Amygdala (tissue), 56 donors: ENCODE data around the gene FBXL19.
A peak's percentile ranks its signal among the peaks of the same experiment; 100 is the strongest.

Experiments
- DNase-seq, 56 donors: peaks; one replicate each; lab custom pipeline; 2025; lab: John Stamatoyannopoulos, UW

The FBXL19 gene

DNA sequence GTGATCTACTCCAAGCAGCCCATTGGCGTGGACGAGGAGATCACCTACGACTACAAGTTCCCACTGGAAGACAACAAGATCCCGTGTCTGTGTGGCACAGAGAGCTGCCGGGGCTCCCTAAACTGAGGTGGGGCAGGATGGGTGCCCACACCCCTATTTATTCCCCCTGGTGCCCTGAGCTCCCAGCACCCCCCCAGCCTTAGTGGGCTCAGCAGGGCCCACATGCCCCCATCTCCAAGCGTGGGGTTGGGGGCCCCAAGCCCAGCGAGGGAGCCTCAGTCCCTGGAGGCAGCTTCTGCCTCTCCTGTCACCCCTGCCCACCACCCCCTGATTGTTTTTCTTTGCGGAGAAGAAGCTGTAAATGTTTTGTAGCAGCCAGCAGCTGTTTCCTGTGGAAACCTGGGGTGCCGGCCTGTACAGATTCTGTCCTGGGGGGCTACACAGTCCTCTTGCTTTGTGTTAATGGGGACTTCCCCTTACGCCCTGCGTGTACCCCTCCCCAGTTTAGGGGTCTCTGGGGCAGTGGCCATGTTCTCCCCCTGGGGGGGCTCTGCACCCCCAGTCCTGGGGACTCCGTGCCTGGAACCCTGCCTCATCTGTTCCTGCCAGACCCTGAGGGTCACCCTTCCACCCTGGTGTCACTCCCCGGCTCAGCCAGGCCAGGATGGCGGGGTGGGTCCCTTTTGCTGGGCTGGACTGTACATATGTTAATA is 60.7 kb downstream of the FBXL19 start:
- DNase-seq = no peak

DNA sequence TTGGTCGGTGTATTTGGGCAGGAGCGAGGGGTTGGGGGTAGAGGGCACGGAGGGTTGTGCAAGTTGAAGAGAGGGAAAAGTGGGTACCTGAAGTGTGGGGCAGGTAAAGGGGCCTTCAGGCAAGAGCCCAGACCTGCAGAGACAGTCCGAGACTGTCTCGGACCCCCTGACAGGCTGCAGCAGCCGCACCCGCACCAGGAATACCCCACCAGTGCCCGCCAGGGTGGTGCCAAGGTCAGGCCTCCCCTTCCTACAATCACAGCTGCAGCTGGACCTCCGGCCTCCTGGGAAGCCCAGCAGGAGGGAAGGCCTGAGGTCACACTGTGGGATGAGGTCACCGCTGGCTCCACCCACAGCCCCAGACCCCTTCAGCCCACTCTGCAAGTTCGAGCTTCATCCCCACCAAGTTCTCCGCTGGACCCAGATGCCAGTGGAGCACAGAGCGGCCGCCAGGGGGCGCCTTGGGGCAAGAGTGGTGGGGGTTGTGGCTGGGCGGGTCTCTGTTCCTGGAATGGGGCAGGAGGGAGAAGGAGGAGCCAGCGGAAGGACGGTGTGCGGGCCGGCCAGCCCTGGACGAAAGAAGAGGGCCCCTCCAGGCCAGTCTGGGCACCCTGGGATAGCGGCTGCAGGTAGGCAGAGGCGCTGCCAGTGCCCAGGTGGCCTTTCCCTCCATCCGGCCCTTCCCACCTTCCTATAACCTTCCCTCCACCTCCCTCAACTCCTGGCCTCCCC is 61.5 kb downstream of the FBXL19 start, which contains the start of gene HSD3B7:
HSD3B7 (plus strand) TSS at position 539 of the 732 bp plus-strand sequence. CDS start 452 bp downstream, outside the sequence.
- peak in 50 of 56 donors; percentile 22 to 85 (median 60) for DNase-seq

DNA sequence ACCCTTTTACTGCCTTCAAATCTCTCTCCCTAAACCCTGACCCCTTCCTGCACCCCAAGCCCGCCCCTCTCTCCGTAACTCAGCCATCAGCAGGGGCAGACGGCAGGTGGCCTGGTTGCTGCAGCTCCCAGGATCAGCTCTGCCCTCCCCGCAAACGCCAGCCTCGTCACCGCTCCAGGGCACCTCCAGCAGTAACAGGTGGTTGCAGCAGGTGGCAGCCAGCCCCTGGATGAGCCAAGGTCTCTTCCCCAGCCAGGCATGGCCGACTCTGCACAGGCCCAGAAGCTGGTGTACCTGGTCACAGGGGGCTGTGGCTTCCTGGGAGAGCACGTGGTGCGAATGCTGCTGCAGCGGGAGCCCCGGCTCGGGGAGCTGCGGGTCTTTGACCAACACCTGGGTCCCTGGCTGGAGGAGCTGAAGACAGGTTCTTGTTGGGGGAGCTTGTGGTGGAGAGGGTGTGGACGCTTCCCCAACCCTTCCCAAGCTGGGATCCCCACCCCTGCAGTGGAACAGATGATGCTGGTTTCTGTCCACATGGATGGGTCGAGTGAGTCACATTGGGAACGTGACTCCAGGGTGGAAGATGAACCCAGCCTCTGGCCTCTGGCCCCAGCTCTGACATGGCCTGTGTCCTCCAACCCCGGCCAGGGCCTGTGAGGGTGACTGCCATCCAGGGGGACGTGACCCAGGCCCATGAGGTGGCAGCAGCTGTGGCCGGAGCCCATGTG is 62.2 kb downstream of the FBXL19 start:
- DNase-seq = peak in 2 of 56 donors; percentile 11 to 42

DNA sequence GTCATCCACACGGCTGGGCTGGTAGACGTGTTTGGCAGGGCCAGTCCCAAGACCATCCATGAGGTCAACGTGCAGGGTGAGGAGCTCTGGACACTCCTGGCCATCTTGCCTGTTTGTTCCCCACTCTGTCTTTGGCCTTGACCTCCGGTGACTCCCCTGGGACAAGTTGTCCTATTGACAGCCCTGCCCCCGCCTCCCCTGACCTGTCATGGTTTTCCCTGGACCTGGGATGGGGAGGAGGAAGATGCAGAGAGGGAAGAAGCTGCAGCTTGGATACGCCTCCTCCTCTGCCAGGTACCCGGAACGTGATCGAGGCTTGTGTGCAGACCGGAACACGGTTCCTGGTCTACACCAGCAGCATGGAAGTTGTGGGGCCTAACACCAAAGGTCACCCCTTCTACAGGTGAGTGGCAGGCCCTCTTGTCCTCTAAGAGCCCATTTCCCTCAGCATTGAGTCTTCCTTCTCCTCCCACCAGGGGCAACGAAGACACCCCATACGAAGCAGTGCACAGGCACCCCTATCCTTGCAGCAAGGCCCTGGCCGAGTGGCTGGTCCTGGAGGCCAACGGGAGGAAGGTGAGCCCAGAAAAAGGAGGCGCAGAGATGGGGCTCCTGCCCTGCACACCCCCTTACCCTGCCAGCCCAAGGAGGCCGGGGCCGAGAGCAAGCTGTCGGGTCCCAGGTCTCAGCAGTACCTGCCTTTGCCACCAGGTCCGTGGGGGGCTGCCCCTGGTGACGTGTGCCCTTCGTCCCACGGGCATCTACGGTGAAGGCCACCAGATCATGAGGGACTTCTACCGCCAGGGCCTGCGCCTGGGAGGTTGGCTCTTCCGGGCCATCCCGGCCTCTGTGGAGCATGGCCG is 63.0 kb downstream of the FBXL19 start:
- DNase-seq = no peak

DNA sequence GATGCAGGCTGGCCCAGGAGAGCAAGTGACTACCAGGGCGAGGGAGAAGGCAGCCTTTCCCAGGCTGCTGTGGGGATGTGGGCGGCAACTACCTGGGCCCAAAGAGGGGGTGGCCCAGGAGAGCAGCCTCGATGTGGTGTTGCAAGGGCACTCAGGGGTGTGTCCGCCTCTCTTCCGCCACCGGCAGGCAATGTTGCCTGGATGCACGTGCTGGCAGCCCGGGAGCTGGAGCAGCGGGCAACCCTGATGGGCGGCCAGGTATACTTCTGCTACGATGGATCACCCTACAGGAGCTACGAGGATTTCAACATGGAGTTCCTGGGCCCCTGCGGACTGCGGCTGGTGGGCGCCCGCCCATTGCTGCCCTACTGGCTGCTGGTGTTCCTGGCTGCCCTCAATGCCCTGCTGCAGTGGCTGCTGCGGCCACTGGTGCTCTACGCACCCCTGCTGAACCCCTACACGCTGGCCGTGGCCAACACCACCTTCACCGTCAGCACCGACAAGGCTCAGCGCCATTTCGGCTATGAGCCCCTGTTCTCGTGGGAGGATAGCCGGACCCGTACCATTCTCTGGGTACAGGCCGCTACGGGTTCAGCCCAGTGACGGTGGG is 64.3 kb downstream of the FBXL19 start:
- no peak for DNase-seq

DNA sequence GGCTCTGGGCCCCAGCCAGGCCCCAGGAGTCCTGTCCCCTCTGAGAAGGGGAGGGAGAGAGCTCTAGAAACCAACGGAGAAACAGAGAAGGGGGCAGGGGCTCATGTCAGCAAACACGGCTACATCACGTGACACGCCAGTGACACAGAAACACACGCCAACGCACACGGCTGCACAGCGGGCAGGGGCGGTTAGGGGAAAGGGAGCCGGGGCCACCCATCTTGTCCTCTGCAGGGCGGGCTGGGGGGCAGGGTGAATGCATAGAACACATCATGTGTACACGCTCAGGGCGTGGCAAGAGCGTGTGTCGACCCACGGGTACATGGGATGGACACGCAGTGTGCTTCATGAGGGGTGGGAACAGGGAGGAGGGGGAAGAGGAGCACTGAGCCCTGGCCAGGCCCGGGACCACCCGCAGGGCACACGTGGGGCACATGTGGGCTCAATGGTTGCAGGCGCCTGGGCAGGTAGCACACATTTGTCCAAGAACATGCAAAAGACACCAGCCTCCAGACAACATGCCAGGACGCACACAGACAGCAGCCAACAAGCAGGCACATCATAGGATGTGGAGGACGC is 66.2 kb downstream of the FBXL19 start:
- no peak for DNase-seq

DNA sequence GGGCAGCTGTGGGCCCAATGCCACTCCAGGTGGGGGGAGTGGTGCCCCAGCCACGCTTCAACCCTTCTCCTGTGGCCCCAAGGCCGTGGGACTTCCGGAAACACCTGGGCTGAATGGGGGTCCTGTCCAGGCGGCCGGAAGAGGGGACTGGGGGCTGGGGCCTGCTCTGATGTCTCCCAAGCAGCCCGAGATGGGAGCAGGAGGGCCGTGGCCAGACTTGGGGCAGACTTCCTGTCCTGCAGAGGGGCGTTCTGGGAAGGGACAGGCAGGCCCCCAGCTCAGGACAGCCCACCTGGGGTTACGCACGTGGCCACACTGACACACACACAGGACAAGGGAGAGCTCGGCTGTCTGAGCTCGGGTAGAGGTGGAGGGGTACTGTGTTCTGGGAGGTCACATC is 66.7 kb downstream of the FBXL19 start:
- DNase-seq = no peak

DNA sequence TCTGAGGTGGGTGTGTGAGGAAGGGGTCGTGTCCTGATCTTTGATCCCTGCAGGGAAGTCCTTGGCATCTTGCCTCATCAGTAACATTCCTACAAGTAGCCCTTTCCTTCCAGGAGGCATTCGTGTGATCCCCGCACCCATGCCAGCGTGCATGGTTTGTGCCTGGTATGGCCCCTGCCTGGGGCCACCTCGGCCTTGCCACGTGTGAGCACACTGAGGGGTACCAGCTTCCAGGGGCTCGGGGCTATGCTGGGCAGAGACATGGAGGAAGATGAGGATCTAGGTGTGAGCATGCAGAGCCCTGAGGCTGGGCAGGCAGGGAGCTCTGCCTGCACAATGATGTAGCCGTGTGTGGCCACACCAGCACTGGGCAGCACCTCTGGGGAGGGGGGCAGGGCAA is 67.7 kb downstream of the FBXL19 start:
- no peak for DNase-seq

DNA sequence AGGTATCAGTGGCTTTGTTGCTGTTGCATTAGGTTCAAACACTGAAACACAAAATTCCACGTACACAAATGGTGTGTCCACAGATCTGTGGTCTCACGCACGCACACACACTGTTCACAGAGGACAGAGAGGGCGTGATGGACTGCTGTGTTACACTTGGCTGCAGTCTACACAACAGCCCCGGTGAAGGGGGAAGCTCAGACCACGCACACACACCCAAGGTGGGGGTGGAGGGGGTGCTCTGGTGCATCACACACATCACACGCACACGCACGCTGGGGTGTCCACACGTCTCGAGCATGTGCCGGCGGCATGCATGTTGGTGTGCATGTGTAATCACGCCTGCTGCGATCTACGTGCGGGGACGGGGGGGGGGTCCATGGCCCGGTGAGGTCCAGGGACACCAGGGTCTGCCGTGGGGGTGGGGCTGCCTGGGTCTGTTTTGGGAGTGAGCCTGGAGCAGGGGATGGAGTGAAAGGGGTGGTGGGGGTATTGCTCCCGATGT is 69.0 kb downstream of the FBXL19 start:
- DNase-seq = no peak

DNA sequence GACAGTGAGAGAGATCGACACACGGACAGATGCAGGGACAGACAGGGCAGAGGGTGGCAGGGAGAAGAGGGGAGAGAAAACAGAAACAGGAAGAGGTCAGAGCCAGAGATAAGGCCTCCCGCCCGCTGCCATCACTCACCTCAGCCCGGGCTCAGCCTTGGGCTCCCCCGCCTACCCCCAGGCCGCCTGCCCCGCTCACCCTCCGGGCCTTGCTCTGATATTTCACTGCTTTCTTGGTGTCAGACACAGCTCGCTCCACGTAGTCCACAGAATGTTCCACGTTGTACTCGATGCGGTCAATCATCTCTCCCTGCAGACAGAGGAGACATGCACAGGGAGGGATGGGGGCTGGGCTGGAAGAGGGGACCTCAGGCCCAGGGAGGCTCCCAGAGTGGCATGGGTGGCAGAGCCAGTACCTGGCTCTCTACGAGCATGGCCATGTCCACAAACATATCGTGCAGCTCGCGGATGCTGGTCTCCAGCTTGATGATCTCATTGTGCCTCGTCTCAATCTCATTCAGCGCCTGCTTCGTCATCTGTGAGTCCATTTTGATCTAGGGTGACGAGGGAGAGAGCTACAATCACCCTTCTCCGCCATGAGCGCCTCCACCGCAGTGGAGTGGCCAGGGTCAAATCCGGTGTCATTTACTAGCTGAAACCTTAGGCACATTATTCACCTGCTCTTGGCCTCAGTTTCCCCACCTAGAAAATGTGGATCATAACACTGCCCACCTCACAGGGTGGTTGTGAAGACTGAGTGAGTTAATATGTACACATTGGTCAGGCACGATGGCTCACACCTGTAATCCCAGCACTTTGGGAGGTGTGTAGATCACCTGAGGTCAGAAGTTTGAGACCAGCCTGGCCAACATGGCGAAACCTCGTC is 69.8 kb downstream of the FBXL19 start:
- DNase-seq = no peak

DNA sequence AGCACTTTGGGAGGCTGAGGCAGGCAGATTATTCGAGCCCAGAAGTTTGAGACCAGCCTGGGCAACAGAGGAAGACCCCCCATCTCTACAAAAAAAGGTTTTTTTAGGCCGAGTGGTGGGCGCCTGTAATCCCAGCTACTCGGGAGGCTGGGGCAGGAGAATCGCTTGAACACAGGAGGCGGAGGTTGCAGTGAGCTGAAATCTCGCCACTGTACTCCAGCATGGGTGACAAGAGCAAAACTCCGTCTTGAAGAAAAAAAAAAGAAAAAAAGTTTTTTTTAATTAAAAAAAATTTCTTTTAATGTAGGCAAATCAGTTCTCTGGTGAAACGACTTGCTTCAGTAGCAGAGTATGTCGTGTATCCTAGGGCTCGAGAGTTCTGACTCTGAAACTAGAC is 72.6 kb downstream of the FBXL19 start:
- no peak for DNase-seq

DNA sequence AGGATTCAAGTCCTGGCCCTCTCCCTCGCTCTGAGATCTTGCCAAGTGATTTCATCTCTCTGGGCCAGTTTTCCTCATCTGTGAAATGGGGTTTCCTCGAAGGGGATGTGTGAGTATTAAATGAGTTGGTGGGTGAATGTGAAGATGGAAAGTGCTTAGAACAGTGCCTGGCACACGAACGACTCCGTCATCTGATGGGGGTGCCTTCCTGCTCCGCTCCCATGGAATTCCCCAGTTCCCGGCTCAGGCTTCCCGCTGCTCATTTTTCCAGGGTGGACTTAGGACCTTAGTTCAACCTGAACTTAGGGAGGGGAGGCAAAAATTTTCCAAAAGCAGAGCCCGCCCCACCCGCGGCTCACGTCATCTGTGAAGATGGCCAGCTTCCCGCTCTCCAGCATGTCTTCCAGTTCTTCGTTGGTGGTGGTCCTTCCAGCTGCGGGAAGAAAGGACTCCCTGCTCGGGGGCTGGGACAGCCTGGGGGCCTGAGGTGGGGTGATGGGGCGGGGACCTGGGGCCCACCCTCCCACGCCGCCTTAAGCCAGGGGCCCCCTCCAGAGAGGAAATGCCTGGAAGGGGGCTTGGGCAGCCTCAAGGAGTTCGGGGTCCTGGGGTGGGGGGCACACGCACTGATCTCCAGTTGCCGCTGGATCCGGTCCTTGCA is 73.1 kb downstream of the FBXL19 start:
- no peak for DNase-seq

DNA sequence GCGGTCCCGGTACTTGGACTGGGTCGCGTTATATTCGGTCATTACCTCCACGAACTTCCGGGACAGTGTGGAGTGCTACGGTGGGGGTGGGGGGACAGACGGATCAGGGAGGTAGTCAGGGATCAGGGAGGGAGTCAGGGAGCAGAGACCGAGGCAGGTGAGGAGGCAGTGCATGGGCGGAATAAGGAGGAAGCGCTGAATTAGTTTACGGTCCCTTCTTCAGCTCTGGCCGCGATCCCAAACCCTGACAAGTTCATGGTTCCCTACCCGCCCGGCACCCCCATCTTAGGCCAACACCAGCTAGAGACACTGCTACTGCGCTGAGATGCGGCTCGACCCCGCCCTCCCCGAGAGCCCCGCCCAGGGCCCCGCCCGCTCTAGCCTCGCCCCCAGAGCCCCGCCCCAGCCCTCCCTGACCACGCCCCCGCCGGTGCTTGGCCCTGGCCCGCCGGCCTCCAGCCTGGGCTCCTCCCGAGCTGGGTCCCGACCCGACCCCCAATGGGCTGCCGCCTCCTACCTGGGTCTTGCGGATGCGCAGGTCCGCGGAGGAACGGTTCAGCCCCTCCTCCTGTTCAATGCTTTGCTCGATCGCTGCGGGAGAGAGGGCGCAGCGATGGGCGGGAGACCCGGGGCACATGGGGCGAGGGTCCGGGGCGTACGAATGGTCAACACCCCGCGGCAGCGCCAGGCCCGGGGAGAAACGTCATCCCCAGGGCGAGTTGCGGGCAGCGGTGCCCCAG is 73.8 kb downstream of the FBXL19 start:
- DNase-seq = peak in 17 of 56 donors; percentile 16 to 55 (median 33)

DNA sequence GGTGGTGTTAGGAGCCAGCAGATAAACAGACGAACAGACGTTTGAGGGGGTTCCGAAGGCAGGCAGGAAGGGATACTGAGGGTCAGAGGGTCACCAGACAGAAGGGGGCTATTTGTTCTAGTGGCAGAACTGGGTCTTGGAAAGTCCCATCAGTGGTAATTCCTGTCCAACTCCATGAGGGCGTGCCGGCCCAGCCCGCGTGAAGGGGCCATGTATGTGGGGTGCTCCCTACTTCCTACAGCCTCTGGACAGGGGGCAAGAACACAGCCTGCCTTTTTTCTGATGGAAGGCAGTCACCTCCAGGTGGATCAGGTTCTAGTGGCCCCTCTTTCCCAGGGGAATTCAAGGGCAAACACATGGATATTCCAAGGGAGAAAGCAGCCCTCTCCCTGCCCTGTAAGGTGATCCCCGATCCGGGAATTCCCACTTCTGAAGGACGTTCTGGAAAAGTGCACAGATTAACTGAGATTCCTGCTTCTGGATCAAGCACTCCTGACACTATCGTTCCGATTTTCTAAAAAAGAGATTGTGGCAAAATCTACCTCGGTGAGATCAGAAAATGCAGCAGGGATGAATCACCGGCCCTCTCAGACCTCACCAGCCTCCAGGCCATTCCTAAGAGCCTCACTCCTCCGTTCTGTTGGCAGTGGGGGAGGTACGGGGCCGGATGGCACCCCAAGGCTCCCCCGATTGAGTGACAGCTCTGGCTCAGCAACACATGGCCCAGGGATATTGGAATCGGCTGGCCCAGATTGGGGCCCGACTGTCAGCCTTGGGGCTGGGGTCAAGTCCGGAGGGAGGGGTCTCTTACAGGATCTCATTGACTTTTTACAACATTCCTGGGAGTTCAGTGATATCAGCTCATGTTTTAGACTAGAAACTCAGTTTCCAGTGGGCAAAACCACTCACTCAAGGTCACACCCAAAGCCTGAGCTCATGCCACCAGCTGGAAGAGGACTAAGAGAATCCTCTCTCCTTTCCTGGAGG is 74.6 kb downstream of the FBXL19 start:
- DNase-seq = no peak
